ENCODE data around the gene ARVCF.

Gene ARVCF

GRCh38 chr22:20053407-20054033 is 36.9 kb upstream of the ARVCF start:
- DNase-seq: no peak

- no peak for DNase-seq
These were observed 36.0 kb upstream of the ARVCF start for GRCh38 chr22:20052309-20053259.

GRCh38 chr22:20051927-20052308 is 35.3 kb upstream of the ARVCF start:
- DNase-seq: no peak

GRCh38 chr22:20046730-20047129 is 30.1 kb upstream of the ARVCF start:
- DNase-seq: no peak

GRCh38 chr22:20044495-20045151 is 28.0 kb upstream of the ARVCF start:
- DNase-seq: no peak

GRCh38 chr22:20043997-20044342 is 27.3 kb upstream of the ARVCF start:
- DNase-seq: no peak

GRCh38 chr22:20043057-20043996 is 26.7 kb upstream of the ARVCF start:
- no peak for DNase-seq

- DNase-seq: peak; percentile 37
These were observed 23.9 kb upstream of the ARVCF start for GRCh38 chr22:20040327-20041200.

GRCh38 chr22:20039683-20040325 is 23.2 kb upstream of the ARVCF start:
- DNase-seq: peak; percentile 90

- no peak for DNase-seq
These were observed 22.0 kb upstream of the ARVCF start for GRCh38 chr22:20038574-20038973.

- DNase-seq: no peak
These were observed 20.8 kb upstream of the ARVCF start for GRCh38 chr22:20037419-20037818.

GRCh38 chr22:20036535-20037392 is 20.1 kb upstream of the ARVCF start:
- no peak for DNase-seq

- no peak for DNase-seq
These were observed 19.5 kb upstream of the ARVCF start for GRCh38 chr22:20036084-20036482.

GRCh38 chr22:20035375-20036083 is 18.9 kb upstream of the ARVCF start:
- no peak for DNase-seq

GRCh38 chr22:20034143-20034542 is 17.5 kb upstream of the ARVCF start:
- DNase-seq: no peak

- DNase-seq: no peak
These were observed 16.6 kb upstream of the ARVCF start for GRCh38 chr22:20033045-20033706.

GRCh38 chr22:20032407-20032991 is 15.9 kb upstream of the ARVCF start:
- DNase-seq: no peak

- DNase-seq: peak; percentile 57
These were observed 15.2 kb upstream of the ARVCF start for GRCh38 chr22:20031732-20032406.

All from COR-L47 (cell line).